ENCODE measurements around the gene FBXL16.

Gene FBXL16

DNA sequence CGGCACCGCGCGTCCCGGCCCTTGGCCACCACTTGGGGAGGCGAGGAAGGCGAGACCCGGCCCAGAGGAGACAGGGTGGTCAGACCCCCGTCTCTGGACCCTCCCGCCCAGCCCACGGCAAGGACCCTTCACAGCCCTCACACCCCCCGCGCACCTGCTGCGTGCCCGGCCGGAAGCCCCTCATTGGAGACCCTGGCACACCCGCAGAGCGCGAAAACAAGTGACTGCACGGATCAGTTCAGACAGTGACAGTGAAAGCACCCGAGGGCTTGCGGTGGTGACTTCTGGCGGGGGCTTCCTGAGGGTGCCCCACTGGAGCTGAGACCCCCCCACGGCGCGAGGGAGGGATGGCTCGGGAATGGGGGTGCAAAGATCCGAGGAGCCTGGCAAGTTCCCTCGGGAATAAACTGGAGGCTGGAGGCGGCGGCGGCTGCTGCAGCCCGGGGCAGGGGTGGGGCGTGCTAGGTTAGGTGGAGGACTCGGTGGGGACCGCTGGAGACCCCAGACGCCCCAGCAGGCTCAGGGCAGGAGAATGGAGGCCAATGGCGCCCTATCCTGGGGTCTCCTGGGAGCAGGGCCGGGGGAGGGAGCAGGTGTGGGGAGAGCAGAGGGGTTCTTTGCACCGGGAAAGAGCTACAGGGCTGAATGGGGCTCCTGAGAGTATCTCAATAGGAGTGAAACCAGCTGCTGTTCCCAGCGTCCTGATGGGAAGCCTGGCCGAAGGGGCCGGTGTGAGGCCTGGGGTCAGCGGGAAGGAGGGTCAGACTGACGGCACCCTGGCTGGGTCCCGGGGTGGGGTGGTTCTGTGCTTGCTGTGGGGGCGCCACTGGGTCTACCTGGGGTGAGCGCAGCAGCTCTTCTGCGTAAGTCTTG is 824 bp upstream of the FBXL16 start:
- TF ChIP-seq, protein P1, sequence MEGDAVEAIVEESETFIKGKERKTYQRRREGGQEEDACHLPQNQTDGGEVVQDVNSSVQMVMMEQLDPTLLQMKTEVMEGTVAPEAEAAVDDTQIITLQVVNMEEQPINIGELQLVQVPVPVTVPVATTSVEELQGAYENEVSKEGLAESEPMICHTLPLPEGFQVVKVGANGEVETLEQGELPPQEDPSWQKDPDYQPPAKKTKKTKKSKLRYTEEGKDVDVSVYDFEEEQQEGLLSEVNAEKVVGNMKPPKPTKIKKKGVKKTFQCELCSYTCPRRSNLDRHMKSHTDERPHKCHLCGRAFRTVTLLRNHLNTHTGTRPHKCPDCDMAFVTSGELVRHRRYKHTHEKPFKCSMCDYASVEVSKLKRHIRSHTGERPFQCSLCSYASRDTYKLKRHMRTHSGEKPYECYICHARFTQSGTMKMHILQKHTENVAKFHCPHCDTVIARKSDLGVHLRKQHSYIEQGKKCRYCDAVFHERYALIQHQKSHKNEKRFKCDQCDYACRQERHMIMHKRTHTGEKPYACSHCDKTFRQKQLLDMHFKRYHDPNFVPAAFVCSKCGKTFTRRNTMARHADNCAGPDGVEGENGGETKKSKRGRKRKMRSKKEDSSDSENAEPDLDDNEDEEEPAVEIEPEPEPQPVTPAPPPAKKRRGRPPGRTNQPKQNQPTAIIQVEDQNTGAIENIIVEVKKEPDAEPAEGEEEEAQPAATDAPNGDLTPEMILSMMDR (IDR thresholded peaks at IDR 0.05) = no peak
- H3K9me3 ChIP-seq = no peaks in the 10 kb centered on the region
- peaks cover 99% of the 10 kb centered on the region for H3K27me3 ChIP-seq
- no peak overlapping the region for H3K27ac ChIP-seq
- H3K36me3 ChIP-seq = no peaks in the 10 kb centered on the region
- no peak overlapping the region for H3K4me3 ChIP-seq (ENCODE audit: low read depth in 1 of 2, low read length in 1 of 2)
- H3K4me1 ChIP-seq (ENCODE audit: control insufficient read depth in 1 of 2, insufficient read depth in 1 of 2, low read depth in 1 of 2, low read length in 1 of 2) = no peaks in the 10 kb centered on the region

DNA sequence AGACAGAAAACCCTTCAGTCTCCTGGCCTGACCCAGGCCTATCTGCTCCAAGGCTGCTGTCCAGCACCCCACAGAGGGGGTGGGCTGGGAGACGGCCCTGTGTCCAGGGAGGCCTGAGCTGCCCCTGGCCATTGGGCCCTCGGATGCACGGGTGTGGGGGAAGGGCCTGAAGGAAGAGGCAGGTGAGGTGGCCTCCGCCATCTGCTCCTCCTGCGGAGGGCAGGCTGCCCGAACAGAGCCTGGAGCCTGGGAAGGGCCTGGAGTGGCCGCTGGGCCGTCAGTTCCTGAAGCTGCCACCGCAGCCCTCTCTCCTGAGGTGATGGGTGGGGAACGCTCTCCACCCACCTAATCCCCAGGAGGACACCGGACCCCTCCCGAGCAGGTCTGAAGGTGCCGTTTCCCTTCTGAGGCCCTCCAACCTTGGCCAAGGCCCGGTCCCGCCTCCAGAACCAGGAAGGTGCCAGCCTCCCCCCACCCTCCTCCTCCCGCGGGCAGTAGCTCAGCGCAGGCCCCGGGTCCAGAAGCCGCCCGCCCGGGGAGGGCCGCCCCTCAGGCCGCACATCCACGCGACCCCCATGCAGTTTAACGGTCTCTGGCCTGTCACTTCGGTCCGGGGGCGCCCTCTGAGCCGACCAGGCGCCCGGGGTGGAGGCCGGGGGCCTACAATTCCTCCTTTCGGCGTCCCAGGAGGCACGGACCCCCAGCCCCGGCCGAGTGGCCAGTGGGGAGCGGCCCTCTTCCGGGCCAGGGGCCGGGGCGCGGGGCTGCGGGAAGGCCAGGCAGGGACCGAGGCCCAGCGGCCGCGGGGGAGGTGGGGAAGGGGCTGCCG is 835 bp downstream of the FBXL16 start:
- H3K27ac ChIP-seq = no peak overlapping the region
- no peaks in the 10 kb centered on the region for H3K36me3 ChIP-seq
- TF ChIP-seq, protein P1 (IDR thresholded peaks at IDR 0.05) = no peak
- no peaks in the 10 kb centered on the region for H3K9me3 ChIP-seq
- peaks cover 99% of the 10 kb centered on the region for H3K27me3 ChIP-seq
- H3K4me3 ChIP-seq (ENCODE audit: low read depth in 1 of 2, low read length in 1 of 2) = no peak overlapping the region
- no peaks in the 10 kb centered on the region for H3K4me1 ChIP-seq (ENCODE audit: control insufficient read depth in 1 of 2, insufficient read depth in 1 of 2, low read depth in 1 of 2, low read length in 1 of 2)

DNA sequence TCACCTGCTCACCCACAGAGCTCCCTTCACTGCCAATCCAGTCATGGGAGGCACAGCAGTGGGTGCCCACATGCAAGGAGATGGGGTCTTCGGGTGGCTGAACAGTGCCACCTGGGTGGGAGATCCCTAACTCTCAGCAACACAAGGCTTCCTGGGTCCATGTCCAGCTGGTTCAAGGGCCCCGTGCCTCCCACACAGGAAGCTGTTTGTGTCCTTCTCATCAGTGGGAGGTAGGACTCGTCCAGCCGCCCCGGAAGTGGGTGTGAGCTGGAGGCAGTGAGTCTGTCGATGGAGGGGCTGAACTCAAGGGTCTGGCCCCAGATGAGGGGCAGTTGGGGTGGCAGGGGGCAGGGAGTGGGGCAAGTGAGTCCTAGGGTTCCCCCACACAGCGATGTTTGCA is 1.6 kb downstream of the FBXL16 start:
- TF ChIP-seq, protein P1 (IDR thresholded peaks at IDR 0.05) = no peak
- Histone ChIP-seq H3K27ac (no peak overlapping the region), H3K4me3 (ENCODE audit: low read depth in 1 of 2, low read length in 1 of 2) (no peak overlapping the region), H3K36me3 (no peaks in the 10 kb centered on the region), H3K4me1 (ENCODE audit: control insufficient read depth in 1 of 2, insufficient read depth in 1 of 2, low read depth in 1 of 2, low read length in 1 of 2) (no peaks in the 10 kb centered on the region), H3K9me3 (no peaks in the 10 kb centered on the region), H3K27me3 (peaks cover 99% of the 10 kb centered on the region)

DNA sequence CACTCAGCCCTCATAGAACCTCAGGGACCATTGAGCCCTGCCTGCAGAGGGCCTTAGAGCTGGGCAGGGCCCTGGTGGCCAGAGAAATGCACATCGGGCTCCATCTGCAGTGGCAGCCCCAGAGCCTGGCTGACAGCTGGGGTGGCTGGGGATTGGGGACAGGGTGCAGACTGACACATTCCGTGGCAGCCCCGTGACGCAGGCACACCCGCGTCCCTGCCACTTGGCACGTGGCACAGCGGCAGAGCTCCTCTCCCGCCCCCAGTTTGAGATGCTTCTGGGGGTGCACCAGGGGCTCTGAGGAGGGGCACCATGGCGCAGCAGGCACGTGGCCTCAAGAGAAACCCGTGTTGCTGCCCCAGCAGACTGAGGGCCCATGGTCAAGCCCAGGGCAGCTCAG is 2.2 kb downstream of the FBXL16 start:
- H3K4me1 ChIP-seq (ENCODE audit: control insufficient read depth in 1 of 2, insufficient read depth in 1 of 2, low read depth in 1 of 2, low read length in 1 of 2) = no peaks in the 10 kb centered on the region
- H3K27ac ChIP-seq = no peak overlapping the region
- H3K36me3 ChIP-seq = no peaks in the 10 kb centered on the region
- H3K4me3 ChIP-seq (ENCODE audit: low read depth in 1 of 2, low read length in 1 of 2) = no peak overlapping the region
- TF ChIP-seq, protein P1 (IDR thresholded peaks at IDR 0.05) = no peak
- no peaks in the 10 kb centered on the region for H3K9me3 ChIP-seq
- peaks cover 99% of the 10 kb centered on the region for H3K27me3 ChIP-seq

DNA sequence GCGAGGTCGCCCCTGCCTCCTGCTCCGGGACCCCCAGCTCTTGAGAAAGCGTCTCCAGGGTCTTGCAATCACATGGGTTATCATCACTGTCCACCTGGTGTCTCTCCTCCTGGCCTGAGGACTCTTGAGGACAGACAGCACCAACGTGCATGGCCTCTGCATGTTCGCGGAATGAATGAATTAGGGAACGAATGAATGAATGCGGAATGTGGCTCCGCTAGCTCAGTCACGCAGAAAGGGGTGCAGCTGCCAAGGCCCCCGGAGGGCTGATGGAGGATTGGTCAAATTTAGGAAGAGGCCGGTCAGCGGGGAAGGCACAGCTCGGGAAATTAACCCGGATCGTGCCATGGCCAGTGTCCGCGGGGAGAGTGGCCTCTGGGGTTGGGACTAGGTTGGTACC is 3.3 kb downstream of the FBXL16 start:
- peaks cover 99% of the 10 kb centered on the region for H3K27me3 ChIP-seq
- H3K4me3 ChIP-seq (ENCODE audit: low read depth in 1 of 2, low read length in 1 of 2) = no peak overlapping the region
- no peak overlapping the region for H3K27ac ChIP-seq
- TF ChIP-seq, protein P1 (IDR thresholded peaks at IDR 0.05) = no peak
- no peaks in the 10 kb centered on the region for H3K36me3 ChIP-seq
- H3K9me3 ChIP-seq = no peaks in the 10 kb centered on the region
- no peaks in the 10 kb centered on the region for H3K4me1 ChIP-seq (ENCODE audit: control insufficient read depth in 1 of 2, insufficient read depth in 1 of 2, low read depth in 1 of 2, low read length in 1 of 2)
